ENCODE measurements around the gene VGLL3.

The VGLL3 gene

DNA sequence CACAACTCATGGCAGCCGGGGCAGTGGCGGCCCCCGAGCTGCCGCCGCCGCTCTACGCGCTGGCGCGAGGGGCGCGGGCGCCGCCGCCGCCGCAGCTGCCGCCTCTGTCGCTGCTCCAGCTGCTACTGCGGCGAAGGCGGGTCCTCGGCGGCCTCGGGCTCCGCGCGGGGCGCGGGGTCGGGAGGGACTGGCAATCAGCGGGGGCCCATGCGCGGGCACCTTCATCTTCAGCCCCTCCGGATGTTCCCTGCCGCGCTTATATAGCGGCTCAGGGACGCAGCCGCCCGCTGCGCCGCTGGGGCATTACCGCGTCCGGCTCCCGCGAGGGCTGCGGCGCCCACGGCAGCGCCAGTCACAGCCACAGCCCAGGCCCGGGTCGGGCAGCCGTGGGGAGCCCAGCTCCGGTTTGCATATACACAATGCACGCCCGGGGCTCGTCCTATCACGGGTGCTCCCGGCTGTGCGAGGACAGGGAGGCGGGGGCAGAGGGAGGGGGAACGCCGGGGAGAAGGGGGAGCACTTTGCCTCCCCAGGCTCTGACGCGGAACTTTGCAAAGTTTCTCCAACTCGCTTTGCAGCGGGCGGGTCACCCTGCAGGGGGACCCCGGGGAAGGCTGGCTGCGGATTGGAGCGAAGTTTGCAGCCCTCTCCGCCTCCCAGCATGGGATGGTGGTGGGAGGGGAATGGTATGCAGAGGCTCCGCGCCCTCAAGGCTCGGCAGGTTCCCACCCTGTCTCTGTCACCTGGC is at the start of gene VGLL3:
VGLL3 (minus strand) TSS at position 416 of the 748 bp plus-strand sequence; CDS start at position 10, 406 bp downstream.
- H3K4me1 ChIP-seq (ENCODE audit: insufficient read depth, low read length, poor library complexity, severe bottlenecking) = no peaks in the 10 kb centered on the region
- H3K79me2 ChIP-seq (ENCODE audit: insufficient read depth, low read length) = no peaks in the 10 kb centered on the region
- H3F3A ChIP-seq (ENCODE audit: low read depth) = no peaks in the 10 kb centered on the region
- no peaks in the 10 kb centered on the region for H4K20me1 ChIP-seq (ENCODE audit: insufficient read depth, low read length, poor library complexity, severe bottlenecking)
- peak within 1 kb of the TSS; percentile 39 for H3K9ac ChIP-seq (ENCODE audit: low read depth, low read length, poor library complexity, severe bottlenecking)
- peak within 1 kb of the TSS; percentile 96 for H2AFZ ChIP-seq (ENCODE audit: low read length)
- H3K9me3 ChIP-seq (ENCODE audit: insufficient read depth, low read depth, low read length) = no peaks in the 10 kb centered on the region
- peak within 1 kb of the TSS; percentile 74 for H3K4me3 ChIP-seq (ENCODE audit: low read length, poor library complexity, severe bottlenecking)
- H3K4me2 ChIP-seq (ENCODE audit: low read depth, low read length, poor library complexity, severe bottlenecking) = peak within 1 kb of the TSS; percentile 70
- H3K9me2 ChIP-seq (replicated peaks; ENCODE audit: low read depth, low read length) = no peaks in the 10 kb centered on the region
- no peaks in the 10 kb centered on the region for H3K36me3 ChIP-seq (ENCODE audit: insufficient read depth, low read length)
- H3K27me3 ChIP-seq (ENCODE audit: insufficient read depth, low read length, poor library complexity, severe bottlenecking) = peaks cover 4% of the 10 kb centered on the region
- no peak for TF ChIP-seq EZH2phosphoT487 (IDR thresholded peaks at IDR 0.05; ENCODE audit: borderline replicate concordance)
- TF ChIP-seq CTCF (conservative IDR thresholded peaks at IDR 0.05; ENCODE audit: low read length) = no peak

- Histone ChIP-seq H3K79me2 (ENCODE audit: insufficient read depth, low read length) (no peaks in the 10 kb centered on the region), H3K4me3 (ENCODE audit: low read length, poor library complexity, severe bottlenecking) (no peak overlapping the region), H3K9me3 (ENCODE audit: insufficient read depth, low read depth, low read length) (no peaks in the 10 kb centered on the region), H4K20me1 (ENCODE audit: insufficient read depth, low read length, poor library complexity, severe bottlenecking) (no peaks in the 10 kb centered on the region), H3K4me1 (ENCODE audit: insufficient read depth, low read length, poor library complexity, severe bottlenecking) (peaks cover under 1% of the 10 kb centered on the region), H3K36me3 (ENCODE audit: insufficient read depth, low read length) (no peaks in the 10 kb centered on the region), H3K27me3 (ENCODE audit: insufficient read depth, low read length, poor library complexity, severe bottlenecking) (no peaks in the 10 kb centered on the region), H3K9ac (ENCODE audit: low read depth, low read length, poor library complexity, severe bottlenecking) (no peak overlapping the region), H3K9me2 (replicated peaks; ENCODE audit: low read depth, low read length) (no peaks in the 10 kb centered on the region), H2AFZ (ENCODE audit: low read length) (no peak overlapping the region), H3F3A (ENCODE audit: low read depth) (no peaks in the 10 kb centered on the region), H3K4me2 (ENCODE audit: low read depth, low read length, poor library complexity, severe bottlenecking) (no peak overlapping the region)
- TF ChIP-seq EZH2phosphoT487 (IDR thresholded peaks at IDR 0.05; ENCODE audit: borderline replicate concordance) = no peak
- TF ChIP-seq CTCF (conservative IDR thresholded peaks at IDR 0.05; ENCODE audit: low read length) = no peak
Observed at GRCh38 chr3:87037652-87038051, 46.7 kb upstream of the VGLL3 start.

- no peak overlapping the region for H3K9ac ChIP-seq (ENCODE audit: low read depth, low read length, poor library complexity, severe bottlenecking)
- no peak overlapping the region for H3K4me2 ChIP-seq (ENCODE audit: low read depth, low read length, poor library complexity, severe bottlenecking)
- no peaks in the 10 kb centered on the region for H4K20me1 ChIP-seq (ENCODE audit: insufficient read depth, low read length, poor library complexity, severe bottlenecking)
- no peaks in the 10 kb centered on the region for H3K9me3 ChIP-seq (ENCODE audit: insufficient read depth, low read depth, low read length)
- no peaks in the 10 kb centered on the region for H3F3A ChIP-seq (ENCODE audit: low read depth)
- H3K9me2 ChIP-seq (replicated peaks; ENCODE audit: low read depth, low read length) = no peaks in the 10 kb centered on the region
- H3K4me3 ChIP-seq (ENCODE audit: low read length, poor library complexity, severe bottlenecking) = no peak overlapping the region
- no peaks in the 10 kb centered on the region for H3K4me1 ChIP-seq (ENCODE audit: insufficient read depth, low read length, poor library complexity, severe bottlenecking)
- no peaks in the 10 kb centered on the region for H3K27me3 ChIP-seq (ENCODE audit: insufficient read depth, low read length, poor library complexity, severe bottlenecking)
- no peaks in the 10 kb centered on the region for H3K79me2 ChIP-seq (ENCODE audit: insufficient read depth, low read length)
- TF ChIP-seq CTCF (conservative IDR thresholded peaks at IDR 0.05; ENCODE audit: low read length) (no peak), EZH2phosphoT487 (IDR thresholded peaks at IDR 0.05; ENCODE audit: borderline replicate concordance) (no peak)
- H3K36me3 ChIP-seq (ENCODE audit: insufficient read depth, low read length) = no peaks in the 10 kb centered on the region
- H2AFZ ChIP-seq (ENCODE audit: low read length) = no peak overlapping the region
Observed at GRCh38 chr3:87036671-87037070, 45.7 kb upstream of the VGLL3 start.

All from Loucy (cell line).